Stomach smooth muscle (tissue), 2 donors: Measurements from ENCODE around the gene DNAJC12.
"Not testable (repeated sequence)": the region's sequence is repeated elsewhere in the genome, so short reads cannot be mapped to it uniquely, and the experiment has no call there.

Experiments
- H3K27ac ChIP-seq: one replicate; pipeline ENCODE4 v1.7.0; 2013; ENCODE audit warnings: mild to moderate bottlenecking, low read length, inconsistent platforms
- H3K27me3 ChIP-seq, 2 donors: one replicate each; pipeline ENCODE4 v1.7.0; 2013; ENCODE audit warnings: low read length in 2 of 2; ENCODE audit not compliant: insufficient read depth in 2 of 2, control insufficient read depth in 1 of 2
- H3K36me3 ChIP-seq, 2 donors: one replicate each; pipeline ENCODE4 v1.7.0; 2013; ENCODE audit warnings: low read length in 2 of 2; ENCODE audit not compliant: control insufficient read depth in 2 of 2, insufficient read depth in 2 of 2
- H3K4me1 ChIP-seq: one replicate; pipeline ENCODE4 v1.7.0; 2013; ENCODE audit warnings: low read length; ENCODE audit not compliant: control insufficient read depth, insufficient read depth
- H3K4me3 ChIP-seq, 2 donors: one replicate each; pipeline ENCODE4 v1.7.0; 2013; ENCODE audit warnings: low read length in 2 of 2
- H3K9ac ChIP-seq, 2 donors: one replicate each; pipeline ENCODE4 v1.7.0; 2013; ENCODE audit warnings: low read length in 2 of 2, mild to moderate bottlenecking in 1 of 2
- H3K9me3 ChIP-seq, 2 donors: one replicate each; pipeline ENCODE4 v1.7.0; 2013; ENCODE audit warnings: low read length in 2 of 2; ENCODE audit not compliant: control insufficient read depth in 2 of 2
- donor health status: healthy.
- donor health status: Pancreatic carcinoma.

DNAJC12 gene

DNA sequence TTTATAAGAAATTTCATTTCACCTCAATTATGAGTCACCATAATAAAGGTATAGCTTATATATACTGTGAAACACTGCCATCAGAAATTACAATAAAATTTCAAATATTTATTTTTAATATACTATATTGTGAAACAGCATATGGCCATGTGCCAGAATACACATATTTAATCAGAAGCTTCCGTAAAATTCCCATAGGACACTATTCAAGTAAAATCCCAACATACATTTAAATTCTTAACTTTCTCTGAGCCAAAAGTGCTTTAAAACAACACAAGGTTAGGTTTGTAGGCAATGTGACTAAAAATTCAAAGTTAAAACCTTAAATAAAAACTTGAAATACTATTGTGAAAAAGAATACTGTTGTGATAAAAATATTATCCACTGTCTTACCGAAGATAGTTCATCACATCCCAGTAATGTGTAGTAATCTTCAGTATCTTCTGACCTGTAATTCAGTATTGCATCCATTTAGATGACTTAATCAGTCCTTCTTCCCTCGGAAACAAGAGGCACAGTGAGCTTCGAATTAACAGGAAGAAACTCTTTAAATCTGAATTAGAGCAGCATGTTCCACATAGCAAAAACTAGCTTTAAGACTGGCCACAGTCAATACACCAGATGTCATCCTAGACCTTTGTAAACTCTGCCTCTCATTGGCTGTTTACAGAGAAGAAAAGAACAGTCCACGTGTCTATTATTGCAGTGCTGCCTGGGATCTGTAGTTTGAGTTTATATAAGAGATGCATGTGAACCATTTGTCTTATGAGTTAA lies at the start of gene DNAJC12:
Gene DNAJC12, minus strand, starts transcription at position 648 of the 774 bp plus-strand sequence. Its CDS starts 177 bp downstream, at position 471.
- peak within 1 kb of the TSS; percentile 43 to 55 for H3K9ac ChIP-seq
- H3K27ac ChIP-seq, result no peak within 1 kb of the TSS
- H3K9me3 ChIP-seq, result no peaks in the 10 kb centered on the region
- H3K36me3 ChIP-seq, result no peaks in the 10 kb centered on the region
- no peaks in the 10 kb centered on the region for H3K4me1 ChIP-seq
- H3K4me3 ChIP-seq, result peak within 1 kb of the TSS; percentile 57 to 66
- no peaks in the 10 kb centered on the region for H3K27me3 ChIP-seq

DNA sequence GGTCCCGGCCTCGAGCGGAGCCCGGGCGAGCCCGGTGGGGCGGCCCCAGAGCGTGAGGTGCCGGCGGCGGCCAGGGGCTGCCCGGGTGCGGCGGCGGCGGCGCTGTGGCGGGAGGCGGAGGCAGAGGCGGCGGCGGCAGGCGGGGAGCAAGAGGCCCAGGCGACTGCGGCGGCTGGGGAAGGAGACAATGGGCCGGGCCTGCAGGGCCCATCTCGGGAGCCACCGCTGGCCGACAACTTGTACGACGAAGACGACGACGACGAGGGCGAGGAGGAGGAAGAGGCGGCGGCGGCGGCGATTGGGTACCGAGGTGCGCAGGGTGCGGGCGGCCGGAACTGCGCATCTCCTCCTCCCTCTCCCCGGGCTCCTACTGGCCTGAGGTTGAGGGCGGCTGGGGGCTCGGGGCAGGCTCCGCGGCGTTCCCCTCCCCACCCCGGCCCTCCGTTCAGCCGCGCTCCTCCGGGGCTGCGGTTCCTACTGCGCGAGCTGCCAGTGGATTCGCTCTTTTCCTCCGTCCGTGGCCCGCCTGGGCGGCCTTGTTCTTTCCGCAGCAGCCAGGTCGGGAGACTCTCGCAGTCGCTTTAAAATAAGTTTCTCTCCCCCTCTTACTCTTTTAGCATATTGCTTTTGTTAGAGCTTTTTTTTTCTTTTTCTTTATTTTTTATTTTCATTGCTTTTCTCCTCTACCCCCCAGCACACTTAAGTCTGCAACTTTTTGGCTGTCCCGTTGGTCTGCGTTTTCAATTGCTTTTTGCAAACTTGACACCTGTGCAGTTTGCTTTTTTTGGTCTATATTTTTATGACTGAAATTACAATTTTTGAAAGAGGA lies 47.1 kb upstream of the DNAJC12 start:
- peaks cover 6 to 23% of the 10 kb centered on the region in 2 donors for H3K36me3 ChIP-seq

DNA sequence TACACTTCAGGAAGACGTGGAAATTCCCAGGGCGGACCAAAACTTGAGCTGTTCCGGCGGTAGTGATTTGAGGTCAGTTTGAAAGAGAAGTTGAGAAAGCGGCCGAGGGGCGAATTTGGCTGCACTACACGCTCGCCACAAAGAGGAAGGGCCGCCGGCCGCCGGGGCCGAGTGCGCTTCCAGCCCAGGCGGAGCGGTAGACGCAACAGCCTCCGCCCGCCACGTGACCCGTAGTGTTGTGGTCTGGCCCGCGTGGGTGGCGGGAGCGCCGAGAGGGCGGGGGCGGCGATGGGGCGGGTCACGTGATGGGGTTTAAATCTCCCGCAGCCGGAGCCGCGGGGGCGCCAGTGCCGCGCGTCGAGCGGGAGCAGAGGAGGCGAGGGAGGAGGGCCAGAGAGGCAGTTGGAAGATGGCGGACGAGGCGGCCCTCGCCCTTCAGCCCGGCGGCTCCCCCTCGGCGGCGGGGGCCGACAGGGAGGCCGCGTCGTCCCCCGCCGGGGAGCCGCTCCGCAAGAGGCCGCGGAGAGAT lies 46.4 kb upstream of the DNAJC12 start, which contains the start of gene SIRT1:
Gene SIRT1, plus strand, starts transcription at position 344 of the 529 bp plus-strand sequence. Its CDS starts 66 bp downstream, at position 410.
- Histone ChIP-seq H3K9me3 (no peaks in the 10 kb centered on the region), H3K4me3 (peak within 1 kb of the TSS; percentile 82 to 92), H3K36me3 (peaks cover 6 to 20% of the 10 kb centered on the region in 2 donors), H3K4me1 (peaks cover 17% of the 10 kb centered on the region), H3K27ac (peak within 1 kb of the TSS; percentile 92), H3K27me3 (no peaks in the 10 kb centered on the region), H3K9ac (peak within 1 kb of the TSS; percentile 90 to 93)

More for the DNA sequence above, 47.1 kb upstream of the DNAJC12 start:
- H3K9me3 ChIP-seq, result no peaks in the 10 kb centered on the region
- H3K27ac ChIP-seq, result peak overlapping the region; percentile 92
- H3K4me3 ChIP-seq, result peak overlapping the region; percentile 82 to 92
- H3K4me1 ChIP-seq, result peaks cover 17% of the 10 kb centered on the region
- H3K27me3 ChIP-seq, result no peaks in the 10 kb centered on the region
- H3K9ac ChIP-seq, result peak overlapping the region; percentile 71 to 93

DNA sequence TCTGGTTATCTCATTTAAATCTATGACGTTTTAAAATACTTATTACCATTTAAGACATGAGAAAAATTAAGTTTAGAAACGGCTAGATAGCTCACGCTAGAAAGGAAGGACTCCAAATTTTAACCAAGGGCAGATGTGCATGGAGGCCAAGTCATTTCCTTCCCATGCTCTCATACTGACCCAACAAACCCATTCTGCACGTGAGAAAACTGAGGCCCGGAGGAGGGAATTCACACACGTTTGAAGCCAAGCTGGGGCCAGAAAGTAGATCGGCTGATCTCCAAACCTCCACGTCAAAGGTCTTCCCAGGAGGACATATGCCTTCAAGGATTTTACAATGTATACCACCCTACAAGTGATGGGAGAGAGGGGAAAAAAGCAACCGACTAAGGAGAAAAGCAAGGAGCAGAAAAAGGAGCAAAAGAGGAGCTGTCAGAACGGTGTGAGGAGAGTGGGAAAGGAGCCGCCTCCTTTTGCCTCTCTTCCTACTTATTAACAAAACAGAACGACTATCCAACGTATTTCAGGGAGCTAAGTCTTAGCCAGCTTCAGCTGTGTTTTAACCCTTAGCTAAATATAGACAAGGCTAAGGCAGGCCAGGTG lies 45.8 kb upstream of the DNAJC12 start:
- H3K4me1 ChIP-seq, result peaks cover 17% of the 10 kb centered on the region
- H3K9ac ChIP-seq, result peak overlapping the region; percentile 90 to 93
- H3K36me3 ChIP-seq, result peaks cover 6 to 14% of the 10 kb centered on the region in 2 donors
- peak overlapping the region; percentile 92 for H3K27ac ChIP-seq
- H3K4me3 ChIP-seq, result peak overlapping the region; percentile 79 to 82
- H3K27me3 ChIP-seq, result no peaks in the 10 kb centered on the region
- H3K9me3 ChIP-seq, result no peaks in the 10 kb centered on the region

DNA sequence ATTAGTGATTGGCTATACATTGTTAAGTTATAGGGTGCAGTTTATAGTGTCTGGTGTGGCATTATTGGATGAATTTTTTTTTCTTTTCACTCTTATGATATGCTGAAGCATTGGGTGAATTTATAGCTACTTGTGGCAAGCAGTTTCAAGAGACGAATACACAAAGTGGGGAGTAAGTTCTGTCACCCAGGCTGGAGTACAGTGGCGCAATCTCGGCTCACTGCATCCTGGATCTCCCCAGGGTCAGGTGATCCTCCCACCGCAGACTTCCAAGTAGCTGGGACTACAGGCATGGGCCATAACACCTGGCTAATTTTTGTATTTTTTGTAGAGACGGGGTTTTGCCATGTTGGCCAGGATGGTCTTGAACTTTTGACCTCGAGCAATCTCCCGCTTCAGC lies 40.1 kb upstream of the DNAJC12 start:
- Histone ChIP-seq H3K36me3 (no peaks in the 10 kb centered on the region), H3K27me3 (no peaks in the 10 kb centered on the region), H3K27ac (no peak overlapping the region), H3K4me1 (no peaks in the 10 kb centered on the region), H3K4me3 (no peak overlapping the region), H3K9ac (no peak overlapping the region), H3K9me3 (no peaks in the 10 kb centered on the region)

DNA sequence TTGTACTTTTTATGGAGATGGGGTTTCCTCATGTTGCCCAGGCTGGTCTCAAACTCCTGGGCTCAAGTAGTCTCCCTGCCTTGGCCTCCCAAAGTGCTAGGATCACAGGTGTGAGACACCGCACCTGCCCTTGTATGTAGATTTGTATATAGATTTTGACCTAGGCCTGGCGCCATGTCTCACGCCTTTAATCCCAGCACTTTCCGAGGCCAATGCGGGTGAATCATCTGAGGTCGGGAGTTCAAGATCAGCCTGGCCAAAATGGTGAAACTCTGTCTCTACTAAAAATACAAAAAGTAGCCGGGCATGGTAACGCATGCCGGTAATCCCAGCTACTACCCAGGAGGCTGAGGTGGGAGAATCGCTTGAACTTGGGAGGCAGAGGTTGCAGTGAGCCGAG lies 39.4 kb upstream of the DNAJC12 start:
- not testable (repeated sequence) for H3K27ac ChIP-seq, H3K4me3 ChIP-seq, H3K4me1 ChIP-seq, H3K9ac ChIP-seq, H3K27me3 ChIP-seq, H3K9me3 ChIP-seq, H3K36me3 ChIP-seq

DNA sequence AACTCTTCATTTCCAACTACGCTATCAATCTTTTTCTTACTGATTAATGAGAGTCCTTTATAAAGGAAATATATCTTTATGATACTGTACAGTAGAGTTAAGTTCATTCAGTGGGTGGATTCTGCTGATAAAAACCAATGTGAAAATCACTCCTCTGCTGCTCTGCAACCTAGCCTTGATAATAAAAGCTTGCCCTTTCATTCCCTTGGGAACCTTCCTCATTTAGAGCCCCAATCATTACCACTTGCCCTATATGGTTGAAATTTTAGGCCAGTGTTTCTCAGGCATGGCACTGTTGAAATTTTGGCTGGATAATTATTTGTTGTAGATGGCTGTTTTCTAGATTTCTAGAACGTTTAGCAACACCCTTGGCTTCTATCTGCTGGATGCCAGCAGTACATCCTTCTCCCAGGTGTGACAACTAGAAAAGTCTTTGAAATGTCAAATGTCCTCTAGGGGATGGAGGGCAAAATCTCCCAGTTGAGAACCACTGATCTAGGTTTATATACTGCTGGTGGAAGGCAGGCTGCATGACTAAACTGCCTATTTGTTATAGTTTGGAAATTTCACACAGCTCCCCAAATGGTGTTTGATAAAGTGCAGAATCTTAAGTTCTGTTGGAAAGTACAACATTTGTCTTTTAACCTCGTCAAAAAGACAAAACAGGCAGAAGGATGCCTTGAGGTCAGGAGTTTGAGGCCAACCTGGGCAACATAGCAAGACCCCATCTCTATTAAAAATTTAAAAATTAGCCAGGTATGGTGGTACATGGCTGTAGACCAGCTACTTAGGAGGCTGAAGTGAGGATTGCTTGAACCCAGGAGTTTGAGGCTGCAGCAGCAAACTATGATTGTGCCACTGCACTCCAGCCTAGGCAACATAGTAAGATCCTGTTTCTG lies 37.6 kb upstream of the DNAJC12 start:
- Histone ChIP-seq H3K4me3 (no peak overlapping the region), H3K9ac (no peak overlapping the region), H3K27me3 (no peaks in the 10 kb centered on the region), H3K36me3 (no peaks in the 10 kb centered on the region), H3K9me3 (no peaks in the 10 kb centered on the region), H3K27ac (no peak overlapping the region), H3K4me1 (no peaks in the 10 kb centered on the region)

DNA sequence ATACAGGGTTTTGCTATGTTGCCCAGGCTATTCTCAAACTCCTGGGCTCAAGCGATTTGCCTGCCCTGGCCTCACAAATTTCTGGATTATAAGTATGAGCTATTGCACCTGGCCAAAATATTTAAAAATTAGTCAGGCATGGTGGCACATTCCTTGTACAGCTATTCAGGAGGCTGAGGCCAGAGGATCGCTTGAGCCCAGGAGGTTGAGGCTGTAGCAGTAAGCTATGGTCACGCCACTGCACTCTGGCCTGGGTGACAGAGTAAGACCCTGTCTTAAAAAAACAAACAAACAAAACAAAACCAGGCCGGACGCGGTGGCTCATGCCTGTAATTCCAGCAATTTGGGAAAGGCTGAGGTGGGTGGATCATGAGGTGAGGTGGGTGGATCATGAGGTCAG lies 32.0 kb upstream of the DNAJC12 start:
- Histone ChIP-seq H3K27ac (no peak overlapping the region), H3K4me3 (no peak overlapping the region)

DNA sequence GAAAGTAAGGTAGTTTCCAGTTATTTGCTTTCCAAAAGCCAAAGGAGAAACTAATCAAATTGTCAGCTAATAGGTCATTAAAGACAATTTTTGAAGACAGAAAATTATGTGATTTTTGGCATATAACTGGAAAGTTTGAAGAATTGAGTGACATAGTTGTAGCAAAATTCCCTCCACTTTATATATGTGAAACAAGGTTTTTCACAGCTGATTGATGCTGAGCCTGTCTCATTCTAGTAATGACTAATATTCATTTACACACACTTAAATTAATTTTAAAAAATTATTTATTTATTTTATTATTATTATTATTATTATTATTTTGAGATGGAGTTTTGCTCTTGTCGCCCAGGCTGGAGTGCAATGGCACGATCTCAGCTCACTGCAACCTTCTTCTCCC lies 30.1 kb upstream of the DNAJC12 start:
- no peak overlapping the region for H3K9ac ChIP-seq
- no peaks in the 10 kb centered on the region for H3K9me3 ChIP-seq
- H3K27ac ChIP-seq, result no peak overlapping the region
- H3K4me1 ChIP-seq, result no peaks in the 10 kb centered on the region
- no peak overlapping the region for H3K4me3 ChIP-seq
- H3K27me3 ChIP-seq, result no peaks in the 10 kb centered on the region
- H3K36me3 ChIP-seq, result no peaks in the 10 kb centered on the region

More for the DNA sequence above, 32.0 kb upstream of the DNAJC12 start:
- Histone ChIP-seq H3K9ac (no peak overlapping the region), H3K27me3 (no peaks in the 10 kb centered on the region), H3K36me3 (no peaks in the 10 kb centered on the region), H3K9me3 (no peaks in the 10 kb centered on the region), H3K4me1 (no peaks in the 10 kb centered on the region)
